Stomach smooth muscle (tissue), 2 donors: ENCODE results near the gene NDC80.
"Not testable (repeated sequence)": the region's sequence is repeated elsewhere in the genome, so short reads cannot be mapped to it uniquely, and the experiment has no call there.

Experiments used
- H3K27ac ChIP-seq: one replicate; pipeline ENCODE4 v1.7.0; 2013; ENCODE audit warnings: mild to moderate bottlenecking, low read length, inconsistent platforms
- H3K27me3 ChIP-seq, 2 donors: one replicate each; pipeline ENCODE4 v1.7.0; 2013; ENCODE audit warnings: low read length in 2 of 2; ENCODE audit not compliant: insufficient read depth in 2 of 2, control insufficient read depth in 1 of 2
- H3K36me3 ChIP-seq, 2 donors: one replicate each; pipeline ENCODE4 v1.7.0; 2013; ENCODE audit warnings: low read length in 2 of 2; ENCODE audit not compliant: control insufficient read depth in 2 of 2, insufficient read depth in 2 of 2
- H3K4me1 ChIP-seq: one replicate; pipeline ENCODE4 v1.7.0; 2013; ENCODE audit warnings: low read length; ENCODE audit not compliant: control insufficient read depth, insufficient read depth
- H3K4me3 ChIP-seq, 2 donors: one replicate each; pipeline ENCODE4 v1.7.0; 2013; ENCODE audit warnings: low read length in 2 of 2
- H3K9ac ChIP-seq, 2 donors: one replicate each; pipeline ENCODE4 v1.7.0; 2013; ENCODE audit warnings: low read length in 2 of 2, mild to moderate bottlenecking in 1 of 2
- H3K9me3 ChIP-seq, 2 donors: one replicate each; pipeline ENCODE4 v1.7.0; 2013; ENCODE audit warnings: low read length in 2 of 2; ENCODE audit not compliant: control insufficient read depth in 2 of 2
- donor health status: healthy.
- donor health status: Pancreatic carcinoma.

Gene NDC80

DNA sequence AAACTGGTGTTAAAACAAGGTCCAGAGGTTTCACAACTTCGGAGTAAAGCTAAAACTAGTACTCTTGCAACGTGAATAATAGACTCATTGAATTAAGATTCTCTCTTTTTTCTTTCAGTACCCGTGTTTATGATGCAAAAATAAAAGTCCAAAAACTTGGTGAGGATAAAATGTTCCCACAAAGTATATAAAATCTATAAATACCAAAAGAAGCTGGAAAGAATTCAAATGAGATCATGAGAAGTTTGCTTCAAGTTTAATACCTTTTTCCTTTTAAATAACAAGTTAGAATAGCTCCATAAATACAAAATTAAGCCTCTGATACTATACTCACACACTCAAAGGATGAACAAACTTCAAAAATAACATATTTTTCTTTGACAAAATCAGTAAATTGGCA is 34.1 kb upstream of the NDC80 start:
- no peaks in the 10 kb centered on the region for H3K9me3 ChIP-seq
- no peak overlapping the region for H3K4me3 ChIP-seq
- no peak overlapping the region for H3K27ac ChIP-seq
- H3K36me3 ChIP-seq, result peaks cover 0 to 4% of the 10 kb centered on the region in 2 donors
- no peaks in the 10 kb centered on the region for H3K4me1 ChIP-seq
- H3K27me3 ChIP-seq, result no peaks in the 10 kb centered on the region
- no peak overlapping the region for H3K9ac ChIP-seq

GRCh38 chr18:2538236-2538635 is 33.1 kb upstream of the NDC80 start:
- Histone ChIP-seq H3K36me3 (peaks cover 0 to 4% of the 10 kb centered on the region in 2 donors), H3K9me3 (no peaks in the 10 kb centered on the region), H3K4me3 (no peak overlapping the region), H3K27ac (no peak overlapping the region), H3K27me3 (no peaks in the 10 kb centered on the region), H3K9ac (no peak overlapping the region), H3K4me1 (no peaks in the 10 kb centered on the region)

GRCh38 chr18:2538844-2539243 is 32.5 kb upstream of the NDC80 start:
- Histone ChIP-seq H3K4me1 (no peaks in the 10 kb centered on the region), H3K27me3 (no peaks in the 10 kb centered on the region), H3K27ac (no peak overlapping the region), H3K9ac (no peak overlapping the region), H3K4me3 (no peak overlapping the region), H3K9me3 (no peaks in the 10 kb centered on the region), H3K36me3 (peaks cover 0 to 4% of the 10 kb centered on the region in 2 donors)

DNA sequence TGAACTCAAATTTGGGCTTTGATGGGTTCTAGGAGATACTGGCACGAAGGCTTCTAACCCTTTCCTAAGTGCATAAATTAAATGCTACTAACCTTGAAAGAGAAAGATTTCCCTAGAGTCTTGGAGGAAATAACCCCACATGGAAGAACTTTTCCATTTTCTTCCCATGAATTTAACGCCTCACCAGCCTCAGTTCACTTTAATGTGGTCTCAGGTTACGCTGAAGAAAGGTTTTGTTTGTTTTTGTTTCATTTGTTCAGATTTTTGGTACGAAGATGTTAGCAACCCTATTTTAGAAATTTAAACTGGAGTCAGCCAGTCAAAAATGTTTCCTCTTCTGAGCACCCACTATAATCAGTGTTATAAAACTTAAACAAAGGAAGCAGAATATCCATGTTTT is 30.8 kb upstream of the NDC80 start:
- Histone ChIP-seq H3K27me3 (no peaks in the 10 kb centered on the region), H3K9me3 (no peaks in the 10 kb centered on the region), H3K4me1 (no peaks in the 10 kb centered on the region), H3K36me3 (no peaks in the 10 kb centered on the region), H3K4me3 (no peak overlapping the region), H3K27ac (no peak overlapping the region), H3K9ac (no peak overlapping the region)

- H3K4me3 ChIP-seq, H3K9ac ChIP-seq, H3K9me3 ChIP-seq, H3K27ac ChIP-seq, H3K4me1 ChIP-seq, H3K36me3 ChIP-seq, H3K27me3 ChIP-seq: not testable (repeated sequence)
Observed at GRCh38 chr18:2541925-2542563, 29.3 kb upstream of the NDC80 start.

GRCh38 chr18:2545155-2545554 is 26.2 kb upstream of the NDC80 start:
- no peaks in the 10 kb centered on the region for H3K9me3 ChIP-seq
- no peak overlapping the region for H3K27ac ChIP-seq
- no peak overlapping the region for H3K4me3 ChIP-seq
- H3K9ac ChIP-seq, result no peak overlapping the region
- peaks cover 0 to 2% of the 10 kb centered on the region in 2 donors for H3K36me3 ChIP-seq
- no peaks in the 10 kb centered on the region for H3K4me1 ChIP-seq
- no peaks in the 10 kb centered on the region for H3K27me3 ChIP-seq

- Histone ChIP-seq H3K9ac (no peak overlapping the region), H3K27me3 (no peaks in the 10 kb centered on the region), H3K36me3 (peaks cover 0 to 2% of the 10 kb centered on the region in 2 donors), H3K9me3 (no peaks in the 10 kb centered on the region), H3K4me1 (no peaks in the 10 kb centered on the region), H3K27ac (no peak overlapping the region), H3K4me3 (no peak overlapping the region)
Observed at GRCh38 chr18:2547477-2548087, 23.8 kb upstream of the NDC80 start.

DNA sequence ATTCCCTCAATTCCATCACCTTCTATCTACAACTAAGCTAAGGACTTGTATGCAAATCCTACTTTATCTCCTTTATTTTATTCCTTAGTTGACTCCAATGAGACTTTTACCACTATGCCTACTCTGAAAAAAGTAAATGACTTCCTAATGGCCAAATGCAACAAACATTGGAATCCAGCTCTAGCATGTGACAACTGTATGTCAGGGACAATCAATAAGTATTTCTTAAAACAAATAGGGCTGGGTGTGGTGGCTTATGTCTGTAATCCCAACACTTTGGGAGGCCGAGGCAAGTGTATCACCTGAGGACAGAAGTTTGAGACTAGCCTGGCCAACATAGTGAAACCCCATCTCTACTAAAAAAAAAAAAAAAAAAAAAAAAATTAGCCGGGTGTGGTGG is 21.9 kb upstream of the NDC80 start:
- H3K4me1 ChIP-seq, result no peaks in the 10 kb centered on the region
- no peak overlapping the region for H3K4me3 ChIP-seq
- H3K27ac ChIP-seq, result no peak overlapping the region
- H3K9me3 ChIP-seq, result no peaks in the 10 kb centered on the region
- peaks cover 0 to 2% of the 10 kb centered on the region in 2 donors for H3K36me3 ChIP-seq
- H3K27me3 ChIP-seq, result no peaks in the 10 kb centered on the region
- no peak overlapping the region for H3K9ac ChIP-seq

- no peaks in the 10 kb centered on the region for H3K4me1 ChIP-seq
- no peaks in the 10 kb centered on the region for H3K9me3 ChIP-seq
- peaks cover 0 to 2% of the 10 kb centered on the region in 2 donors for H3K36me3 ChIP-seq
- H3K27ac ChIP-seq, result no peak overlapping the region
- no peaks in the 10 kb centered on the region for H3K27me3 ChIP-seq
- no peak overlapping the region for H3K4me3 ChIP-seq
- no peak overlapping the region for H3K9ac ChIP-seq
Observed at GRCh38 chr18:2551425-2551824, 19.9 kb upstream of the NDC80 start.

DNA sequence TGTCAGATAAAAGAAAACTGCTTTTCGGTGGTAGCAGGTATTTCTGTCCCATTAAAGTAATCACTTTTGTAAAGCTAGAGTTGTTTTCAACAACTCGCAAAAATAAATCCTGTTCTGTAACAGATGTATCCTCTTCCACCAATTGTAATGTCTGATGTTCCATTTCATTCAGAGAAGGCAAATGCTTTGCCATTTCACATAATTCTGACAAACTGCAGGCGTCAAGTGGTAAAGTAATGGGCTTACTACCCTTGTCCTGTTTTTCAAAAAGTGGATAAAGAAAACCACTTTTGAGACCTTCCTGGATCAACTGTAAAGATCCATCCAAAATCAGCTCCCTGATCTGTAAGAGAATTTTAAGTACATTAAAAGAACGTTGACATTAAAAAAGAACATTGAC is 16.7 kb upstream of the NDC80 start:
- Histone ChIP-seq H3K9me3 (no peaks in the 10 kb centered on the region), H3K36me3 (no peaks in the 10 kb centered on the region), H3K9ac (no peak overlapping the region), H3K4me1 (no peaks in the 10 kb centered on the region), H3K4me3 (no peak overlapping the region), H3K27ac (no peak overlapping the region), H3K27me3 (no peaks in the 10 kb centered on the region)

DNA sequence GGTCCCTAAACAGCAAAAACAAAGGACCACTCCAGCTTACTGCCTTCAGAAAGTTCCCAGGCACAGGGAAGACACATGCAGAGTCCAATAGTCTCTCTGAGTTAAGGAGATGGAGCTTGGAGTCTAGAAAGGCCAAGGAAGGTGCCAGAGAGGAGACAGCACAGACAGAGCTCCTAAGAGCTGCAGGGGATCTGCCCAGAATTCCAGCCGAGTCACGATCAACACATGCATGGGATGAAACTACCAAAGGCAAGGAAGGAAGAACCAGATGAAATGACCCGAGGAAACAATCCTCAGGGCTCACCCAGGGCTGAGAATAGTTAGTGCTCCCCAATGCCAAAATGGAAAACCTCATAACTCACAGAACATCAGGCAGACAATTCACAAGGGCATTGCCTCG is 15.5 kb upstream of the NDC80 start:
- no peaks in the 10 kb centered on the region for H3K36me3 ChIP-seq
- no peak overlapping the region for H3K4me3 ChIP-seq
- no peak overlapping the region for H3K27ac ChIP-seq
- H3K27me3 ChIP-seq, result no peaks in the 10 kb centered on the region
- H3K9me3 ChIP-seq, result no peaks in the 10 kb centered on the region
- no peak overlapping the region for H3K9ac ChIP-seq
- no peaks in the 10 kb centered on the region for H3K4me1 ChIP-seq
